ENCODE data around the gene LMO7. TPM values are rescaled to one million over a fixed set of nuclear protein-coding genes. Genes with fewer than 3 reads are reported as not detected.

The LMO7 gene
- total RNA-seq, 1 experiment from 2014 or later = 105 TPM

GRCh38 chr13:75902166-75903104, 266.3 kb downstream of the LMO7 start:
- CTCF ChIA-PET = no interaction called here
- no peak for TF ChIP-seq CTCF (IDR thresholded peaks at IDR 0.05; ENCODE audit: unreplicated experiment)
- DNase-seq = no peak
- intact Hi-C loops (cut with micrococcal nuclease; ENCODE audit: unreplicated experiment) = no loop called here
- Mint-ChIP-seq H3K36me3 (ENCODE audit: insufficient read depth, unreplicated experiment) (no peaks in the 10 kb centered on the region), H3K4me3 (ENCODE audit: low read depth, unreplicated experiment) (no peak overlapping the region), H3K4me1 (ENCODE audit: low read depth, unreplicated experiment) (no peaks in the 10 kb centered on the region), H3K27me3 (ENCODE audit: unreplicated experiment) (no peaks in the 10 kb centered on the region), H3K9me3 (ENCODE audit: low read depth, unreplicated experiment) (no peaks in the 10 kb centered on the region), H3K27ac (ENCODE audit: unreplicated experiment) (no peak overlapping the region)
- BruUV-seq (replicated peaks) = no TSS peak

- no TSS peak for BruUV-seq (replicated peaks)
- Mint-ChIP-seq H3K4me1 (ENCODE audit: low read depth, unreplicated experiment) (no peaks in the 10 kb centered on the region), H3K9me3 (ENCODE audit: low read depth, unreplicated experiment) (no peaks in the 10 kb centered on the region), H3K27ac (ENCODE audit: unreplicated experiment) (no peak overlapping the region), H3K36me3 (ENCODE audit: insufficient read depth, unreplicated experiment) (no peaks in the 10 kb centered on the region), H3K4me3 (ENCODE audit: low read depth, unreplicated experiment) (no peak overlapping the region), H3K27me3 (ENCODE audit: unreplicated experiment) (no peaks in the 10 kb centered on the region)
- intact Hi-C loops (cut with micrococcal nuclease; ENCODE audit: unreplicated experiment) = no loop called here
- DNase-seq = no peak
- TF ChIP-seq CTCF (IDR thresholded peaks at IDR 0.05; ENCODE audit: unreplicated experiment) = no peak
- CTCF ChIA-PET = no interaction called here
Observed at GRCh38 chr13:75904012-75904411, 267.9 kb downstream of the LMO7 start.

DNA sequence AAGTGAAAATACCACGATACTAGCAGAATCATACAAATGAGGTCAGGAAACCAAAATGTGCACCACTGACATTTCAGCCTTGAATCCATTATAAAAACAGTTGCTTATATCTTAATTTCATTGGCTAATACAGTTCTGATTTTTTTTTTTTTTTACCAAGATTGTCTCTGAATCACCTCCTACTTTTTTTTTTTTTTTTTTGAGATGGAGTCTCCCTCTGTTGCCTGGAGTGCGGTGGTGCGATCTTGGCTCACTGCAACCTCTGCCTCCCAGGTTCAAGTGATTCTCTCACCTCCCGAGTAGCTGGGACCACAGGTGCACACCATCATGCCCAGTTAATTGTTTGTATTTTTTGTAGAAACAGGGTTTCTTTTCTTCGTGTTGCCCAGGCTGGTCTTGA, 270.2 kb downstream of the LMO7 start:
- CTCF ChIA-PET = no interaction called here
- intact Hi-C loops (cut with micrococcal nuclease; ENCODE audit: unreplicated experiment) = no loop called here
- no peak for TF ChIP-seq CTCF (IDR thresholded peaks at IDR 0.05; ENCODE audit: unreplicated experiment)
- Mint-ChIP-seq H3K4me3 (ENCODE audit: low read depth, unreplicated experiment) (no peak overlapping the region), H3K27ac (ENCODE audit: unreplicated experiment) (no peak overlapping the region), H3K4me1 (ENCODE audit: low read depth, unreplicated experiment) (no peaks in the 10 kb centered on the region), H3K9me3 (ENCODE audit: low read depth, unreplicated experiment) (no peaks in the 10 kb centered on the region), H3K27me3 (ENCODE audit: unreplicated experiment) (no peaks in the 10 kb centered on the region), H3K36me3 (ENCODE audit: insufficient read depth, unreplicated experiment) (no peaks in the 10 kb centered on the region)
- BruUV-seq (replicated peaks) = no TSS peak
- DNase-seq = no peak

DNA sequence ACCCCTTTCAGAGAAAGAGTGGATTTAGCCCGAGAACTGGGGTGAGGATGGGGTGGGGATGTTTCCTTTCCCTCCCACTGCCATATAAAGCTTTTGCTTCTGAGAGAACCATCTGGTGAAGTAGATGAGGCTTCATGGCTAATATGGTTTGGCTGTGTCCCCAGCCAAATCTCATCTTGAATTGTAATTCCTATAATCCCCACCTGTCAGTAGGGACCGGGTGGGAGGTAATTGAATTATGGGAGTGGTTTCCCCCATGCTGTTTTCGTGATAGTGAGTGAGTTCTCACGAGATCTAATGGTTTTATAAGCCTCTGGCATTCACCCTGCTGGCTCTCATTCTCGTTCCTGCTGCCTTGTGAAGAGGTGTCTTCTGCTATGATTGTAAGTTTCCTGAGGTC, 270.9 kb downstream of the LMO7 start:
- no peak overlapping the region for H3K27ac Mint-ChIP-seq (ENCODE audit: unreplicated experiment)
- DNase-seq = no peak
- no peak overlapping the region for H3K4me3 Mint-ChIP-seq (ENCODE audit: low read depth, unreplicated experiment)
- no peaks in the 10 kb centered on the region for H3K36me3 Mint-ChIP-seq (ENCODE audit: insufficient read depth, unreplicated experiment)
- no TSS peak for BruUV-seq (replicated peaks)
- H3K4me1 Mint-ChIP-seq (ENCODE audit: low read depth, unreplicated experiment) = no peaks in the 10 kb centered on the region
- no peaks in the 10 kb centered on the region for H3K9me3 Mint-ChIP-seq (ENCODE audit: low read depth, unreplicated experiment)
- intact Hi-C loops (cut with micrococcal nuclease; ENCODE audit: unreplicated experiment) = no loop called here
- no peak for TF ChIP-seq CTCF (IDR thresholded peaks at IDR 0.05; ENCODE audit: unreplicated experiment)
- CTCF ChIA-PET = no interaction called here
- H3K27me3 Mint-ChIP-seq (ENCODE audit: unreplicated experiment) = no peaks in the 10 kb centered on the region
